H9 (cell line): ENCODE data around the gene FLT1. TPM values are rescaled to one million over a fixed set of nuclear protein-coding genes. Genes with fewer than 3 reads are reported as not detected.

ENCODE experiments used
- DNase-seq: peaks from one replicate; pipeline ENCODE4 v3.0.0-alpha.2; 2017
- H2AFZ ChIP-seq: one replicate; pipeline ENCODE4 v1.6.1; 2013; ENCODE audit warnings: mild to moderate bottlenecking, low read length, control low read depth, moderate library complexity
- H2AK5ac ChIP-seq: 2 replicates; pipeline ENCODE4 v1.6.1; 2013; ENCODE audit warnings: low read length, control low read depth, mixed read lengths; ENCODE audit not compliant: insufficient read length
- H2BK120ac ChIP-seq: one replicate; pipeline ENCODE4 v1.6.1; 2013; ENCODE audit warnings: low read depth, mild to moderate bottlenecking, low read length, control low read depth, inconsistent platforms; ENCODE audit not compliant: poor library complexity, severe bottlenecking
- H2BK12ac ChIP-seq: 2 replicates; pipeline ENCODE4 v1.6.1; 2013; ENCODE audit warnings: low read length, control low read depth, mixed read lengths, low read depth; ENCODE audit not compliant: insufficient read length
- H2BK15ac ChIP-seq: 2 replicates; pipeline ENCODE4 v1.6.1; 2013; ENCODE audit warnings: low read depth, low read length, control low read depth
- H2BK20ac ChIP-seq: one replicate; pipeline ENCODE4 v1.6.1; 2013; ENCODE audit warnings: low read depth, mild to moderate bottlenecking, low read length, control low read depth, inconsistent platforms; ENCODE audit not compliant: poor library complexity, severe bottlenecking
- H2BK5ac ChIP-seq: 2 replicates; pipeline ENCODE4 v1.6.1; 2013; ENCODE audit warnings: low read length, control low read depth, mixed read lengths; ENCODE audit not compliant: insufficient read length
- H3K14ac ChIP-seq: 2 replicates; pipeline ENCODE4 v1.6.1; 2013; ENCODE audit warnings: low read length, control low read depth; ENCODE audit not compliant: insufficient read depth
- H3K18ac ChIP-seq: 2 replicates; pipeline ENCODE4 v1.6.1; 2013; ENCODE audit warnings: low read depth, mild to moderate bottlenecking, mixed read lengths, low read length, control low read depth; ENCODE audit not compliant: insufficient read length
- H3K23ac ChIP-seq: 2 replicates; pipeline ENCODE4 v1.6.1; 2013; ENCODE audit warnings: low read length, control low read depth, mixed read lengths, low read depth; ENCODE audit not compliant: insufficient read length
- H3K23me2 ChIP-seq: 2 replicates; pipeline ENCODE4 v1.6.1; 2013; ENCODE audit warnings: low read depth, mild to moderate bottlenecking, mixed read lengths, low read length, control low read depth; ENCODE audit not compliant: insufficient read length, poor library complexity, severe bottlenecking
- H3K27ac ChIP-seq: 2 replicates; pipeline ENCODE4 v1.5.1; 2013; ENCODE audit warnings: low read length, control low read depth, mixed read lengths, low read depth; ENCODE audit not compliant: insufficient read length
- H3K27me3 ChIP-seq: 2 replicates; pipeline ENCODE4 v1.6.1; 2013; ENCODE audit warnings: low read length, control low read depth, inconsistent platforms; ENCODE audit not compliant: insufficient read depth
- H3K4ac ChIP-seq: 2 replicates; pipeline ENCODE4 v1.6.1; 2013; ENCODE audit warnings: low read depth, mild to moderate bottlenecking, control low read depth, inconsistent platforms, low read length, moderate library complexity
- H3K4me1 ChIP-seq: 2 replicates; pipeline ENCODE4 v1.6.1; 2013; ENCODE audit warnings: low read length, control low read depth, inconsistent platforms; ENCODE audit not compliant: insufficient read depth
- H3K4me2 ChIP-seq: 2 replicates; pipeline ENCODE4 v1.6.1; 2013; ENCODE audit warnings: low read length, control low read depth, mixed read lengths; ENCODE audit not compliant: insufficient read length, insufficient read depth
- H3K56ac ChIP-seq: 2 replicates; pipeline ENCODE4 v1.6.1; 2013; ENCODE audit warnings: low read depth, mild to moderate bottlenecking, mixed read lengths, low read length, control low read depth; ENCODE audit not compliant: insufficient read length
- H3K79me1 ChIP-seq: 2 replicates; pipeline ENCODE4 v1.6.1; 2013; ENCODE audit warnings: low read depth, mild to moderate bottlenecking, moderate library complexity, low read length, control low read depth, inconsistent platforms; ENCODE audit not compliant: insufficient read depth, poor library complexity, severe bottlenecking
- H3K79me2 ChIP-seq: 2 replicates; pipeline ENCODE4 v1.6.1; 2013; ENCODE audit warnings: low read length, control low read depth, inconsistent platforms; ENCODE audit not compliant: insufficient read depth
- H3K9ac ChIP-seq: 2 replicates; pipeline ENCODE4 v1.6.1; 2013; ENCODE audit warnings: low read length, control low read depth, mixed read lengths; ENCODE audit not compliant: insufficient read length; ENCODE audit errors: extremely low read depth
- H3K9me3 ChIP-seq: one replicate; pipeline ENCODE4 v1.6.1; 2013; ENCODE audit warnings: low read depth, low read length, inconsistent platforms; ENCODE audit not compliant: control insufficient read depth
- H3T11ph ChIP-seq: one replicate; pipeline ENCODE4 v1.6.1; 2013; ENCODE audit warnings: mild to moderate bottlenecking, low read length, control low read depth, inconsistent platforms
- H4K20me1 ChIP-seq: one replicate; pipeline ENCODE4 v1.6.1; 2013; ENCODE audit not compliant: control insufficient read depth, insufficient read length, insufficient read depth
- H4K5ac ChIP-seq: 2 replicates; pipeline ENCODE4 v1.6.1; 2013; ENCODE audit warnings: low read depth, mild to moderate bottlenecking, mixed read lengths, low read length, control low read depth; ENCODE audit not compliant: insufficient read length
- H4K8ac ChIP-seq: replicated peaks from 2 replicates; pipeline ENCODE4 v1.6.1; 2013; ENCODE audit warnings: low read length, control low read depth, mixed read lengths, low read depth; ENCODE audit not compliant: insufficient read length
- H4K91ac ChIP-seq: 2 replicates; pipeline ENCODE4 v1.6.1; 2013; ENCODE audit warnings: low read depth, mild to moderate bottlenecking, moderate library complexity, mixed read lengths, low read length, control low read depth; ENCODE audit not compliant: insufficient read length
- H3K27ac Mint-ChIP-seq, 3 experiments: 2 replicates in 2 of 3; 3 replicates in 1 of 3; pipeline ENCODE4 v1.8.0; 2020 to 2021; ENCODE audit warnings: mixed read lengths in 3 of 3, mild to moderate bottlenecking in 1 of 3, moderate library complexity in 1 of 3
- H3K27me3 Mint-ChIP-seq: 2 replicates; pipeline ENCODE4 v1.8.0; 2021; ENCODE audit warnings: low read depth, mild to moderate bottlenecking, moderate library complexity, mixed read lengths
- H3K36me3 Mint-ChIP-seq, 3 experiments: 2 replicates in 2 of 3; 3 replicates in 1 of 3; pipeline ENCODE4 v1.8.0; 2020 to 2021; ENCODE audit warnings: low read depth in 3 of 3, mixed read lengths in 3 of 3; ENCODE audit not compliant: insufficient read depth in 1 of 3
- H3K4me1 Mint-ChIP-seq, 2 experiments: 2 replicates each; pipeline ENCODE4 v1.8.0; 2020; ENCODE audit warnings: mixed read lengths in 2 of 2
- H3K4me3 Mint-ChIP-seq, 2 experiments: 2 replicates in 1 of 2; 3 replicates in 1 of 2; pipeline ENCODE4 v1.8.0; 2020 to 2021; ENCODE audit warnings: mild to moderate bottlenecking in 2 of 2, mixed read lengths in 2 of 2, moderate library complexity in 1 of 2
- H3K9me3 Mint-ChIP-seq, 2 experiments: 2 replicates in 1 of 2; 3 replicates in 1 of 2; pipeline ENCODE4 v1.8.0; 2020; ENCODE audit warnings: mild to moderate bottlenecking in 2 of 2, mixed read lengths in 2 of 2, moderate library complexity in 1 of 2
- WGBS: extraction: QIAGEN DNeasy Blood & Tissue Kit; methylation state at CpG from one replicate; pipeline ENCODE4 v1.1.7; 2013; ENCODE audit warnings: missing lambda C conversion rate, low lambda C conversion rate, mixed read lengths; ENCODE audit not compliant: insufficient read length; ENCODE audit errors: extremely low coverage; 5-methylcytosine and 5-hydroxymethylcytosine counted together
- total RNA-seq: library from RNA; stranded (reverse); gene quantifications from 2 replicates; pipeline ENCODE4 v1.2.1, GENCODE V29; 2021
- TF ChIP-seq, protein P1 (sequence below): fragments of 200-600 bp; sonication (generic); conservative IDR thresholded peaks from 3 replicates; pipeline ENCODE4 v1.8.0; 2021; ENCODE audit warnings: antibody characterized with exemption, mild to moderate bottlenecking

Gene FLT1
- total RNA-seq, 1 experiment from 2014 or later, result 84.1 TPM

DNA sequence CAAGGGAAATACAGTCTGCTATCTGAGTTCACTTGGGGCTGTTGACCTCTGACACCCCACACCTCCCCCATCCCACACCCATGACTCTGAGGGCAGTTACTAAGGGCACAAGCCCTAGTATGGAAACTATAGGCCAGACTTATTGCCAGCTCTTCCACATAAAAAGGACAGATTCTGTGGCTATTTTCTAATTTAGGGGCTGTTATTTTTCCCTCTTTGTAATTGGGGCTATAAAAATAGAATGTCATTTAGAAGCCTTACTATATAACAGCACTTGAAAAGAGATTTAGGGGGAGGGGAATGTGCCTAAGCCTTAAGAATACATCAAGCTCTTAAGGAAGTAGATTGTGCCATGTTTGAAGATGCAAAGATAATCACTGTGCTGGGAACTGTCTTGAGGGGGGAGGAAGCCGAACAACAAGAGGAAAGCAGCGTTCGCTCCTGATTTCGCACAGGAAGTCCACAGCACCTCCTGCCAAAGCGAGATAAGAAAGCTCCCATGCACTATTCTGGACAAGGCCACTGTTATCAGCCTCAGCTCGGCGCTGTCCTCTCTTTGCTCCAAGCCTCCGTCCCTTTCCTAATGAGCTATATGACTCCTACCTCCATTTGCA, 86.6 kb downstream of the FLT1 start:
- H2AK5ac ChIP-seq, result no peak overlapping the region
- H2BK20ac ChIP-seq, result no peak overlapping the region
- H2BK5ac ChIP-seq, result no peak overlapping the region
- H4K8ac ChIP-seq, result no peak overlapping the region
- H4K91ac ChIP-seq, result no peak overlapping the region
- no peaks in the 10 kb centered on the region for H3K9me3 ChIP-seq
- no peak overlapping the region for H3K4ac ChIP-seq
- H2BK12ac ChIP-seq, result no peak overlapping the region
- no peaks in the 10 kb centered on the region for H4K20me1 ChIP-seq
- H3K14ac ChIP-seq, result no peak overlapping the region
- no peak overlapping the region for H4K5ac ChIP-seq
- no peak overlapping the region for H3K27ac ChIP-seq
- Mint-ChIP-seq H3K9me3 (no peaks in the 10 kb centered on the region), H3K27ac (peak overlapping the region in 2 of 3 experiments; percentile 28 to 78; a peak in 5 of 7 replicates), H3K27me3 (no peaks in the 10 kb centered on the region; the same call in 1 of the 2 replicates), H3K4me3 (peak overlapping the region in 1 of 2 experiments; percentile 37; a peak in 1 of 5 replicates), H3K4me1 (peaks cover 32 to 39% of the 10 kb centered on the region in 2 experiments), H3K36me3 (peaks cover 21 to 67% (median 36%) of the 10 kb centered on the region in 3 experiments)
- no peak overlapping the region for H2BK120ac ChIP-seq
- no peak overlapping the region for H3K23ac ChIP-seq
- no peak for DNase-seq
- H3T11ph ChIP-seq, result no peak overlapping the region
- H3K23me2 ChIP-seq, result no peaks in the 10 kb centered on the region
- WGBS, result no CpG with 5 or more reads among the region's 8 CpGs
- no peaks in the 10 kb centered on the region; the same call in 1 of the 2 replicates for H3K79me2 ChIP-seq
- no peak overlapping the region for H2AFZ ChIP-seq
- no peak overlapping the region for H3K4me2 ChIP-seq
- TF ChIP-seq, protein P1, sequence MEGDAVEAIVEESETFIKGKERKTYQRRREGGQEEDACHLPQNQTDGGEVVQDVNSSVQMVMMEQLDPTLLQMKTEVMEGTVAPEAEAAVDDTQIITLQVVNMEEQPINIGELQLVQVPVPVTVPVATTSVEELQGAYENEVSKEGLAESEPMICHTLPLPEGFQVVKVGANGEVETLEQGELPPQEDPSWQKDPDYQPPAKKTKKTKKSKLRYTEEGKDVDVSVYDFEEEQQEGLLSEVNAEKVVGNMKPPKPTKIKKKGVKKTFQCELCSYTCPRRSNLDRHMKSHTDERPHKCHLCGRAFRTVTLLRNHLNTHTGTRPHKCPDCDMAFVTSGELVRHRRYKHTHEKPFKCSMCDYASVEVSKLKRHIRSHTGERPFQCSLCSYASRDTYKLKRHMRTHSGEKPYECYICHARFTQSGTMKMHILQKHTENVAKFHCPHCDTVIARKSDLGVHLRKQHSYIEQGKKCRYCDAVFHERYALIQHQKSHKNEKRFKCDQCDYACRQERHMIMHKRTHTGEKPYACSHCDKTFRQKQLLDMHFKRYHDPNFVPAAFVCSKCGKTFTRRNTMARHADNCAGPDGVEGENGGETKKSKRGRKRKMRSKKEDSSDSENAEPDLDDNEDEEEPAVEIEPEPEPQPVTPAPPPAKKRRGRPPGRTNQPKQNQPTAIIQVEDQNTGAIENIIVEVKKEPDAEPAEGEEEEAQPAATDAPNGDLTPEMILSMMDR, result no peak
- peaks cover 8% of the 10 kb centered on the region; the same call in 1 of the 2 replicates for H3K4me1 ChIP-seq
- H3K27me3 ChIP-seq, result no peaks in the 10 kb centered on the region
- no peak overlapping the region for H3K9ac ChIP-seq
- no peaks in the 10 kb centered on the region for H3K79me1 ChIP-seq
- H2BK15ac ChIP-seq, result no peak overlapping the region
- no peak overlapping the region for H3K18ac ChIP-seq
- no peak overlapping the region for H3K56ac ChIP-seq
